WTC11 (cell line): ENCODE results near the gene ZNF787.

Experiments
- NFYB ChIP-seq: sonication (generic); formaldehyde crosslinking; conservative IDR thresholded peaks from 2 replicates; pipeline ENCODE4 v1.8.0; 2022; ENCODE audit warnings: low read depth, missing genetic modification reagents
- TEAD4 ChIP-seq: sonication (generic); formaldehyde crosslinking; IDR thresholded peaks from 2 replicates; pipeline ENCODE4 v1.8.0; 2022; ENCODE audit warnings: mild to moderate bottlenecking, missing genetic modification reagents
- USF1 ChIP-seq: sonication (generic); formaldehyde crosslinking; IDR thresholded peaks from 2 replicates; pipeline ENCODE4 v1.8.0; 2022; ENCODE audit warnings: mild to moderate bottlenecking, missing genetic modification reagents
- ZNF263 ChIP-seq: sonication (generic); formaldehyde crosslinking; IDR thresholded peaks from 2 replicates; pipeline ENCODE4 v1.8.1; 2022; ENCODE audit warnings: low read depth, mild to moderate bottlenecking, moderate library complexity, missing genetic modification reagents

GRCh38 chr19:56117889-56118288 lies 3.2 kb downstream of the ZNF787 start:
- TF ChIP-seq USF1 (CRISPR knock-in tag) (no peak), NFYB (no peak), TEAD4 (CRISPR knock-in tag) (no peak), ZNF263 (CRISPR knock-in tag) (no peak)
